WTC11 (cell line): ENCODE results near the gene FLT1. TPM values are rescaled to one million over a fixed set of nuclear protein-coding genes. Genes with fewer than 3 reads are reported as not detected.

ENCODE experiments used
- ATAC-seq: fragments of 200-7000 bp; cut with Tn5 transposase; 2 replicates; pipeline ENCODE4 v1.10.0; 2021; ENCODE audit warnings: mild to moderate bottlenecking, moderate library complexity
- CTCF ChIA-PET: fragments of 300-600 bp; sonication (Branson Sonifier 250); formaldehyde crosslinking; loops from one replicate; lab custom pipeline; 2021; ENCODE audit warnings: antibody characterized with exemption; lab: Charles Lee
- POLR2A ChIA-PET: fragments of 350-600 bp; sonication (Branson Sonifier 250); formaldehyde crosslinking; loops from one replicate; lab custom pipeline; 2021; ENCODE audit warnings: antibody characterized with exemption; lab: Charles Lee
- DNase-seq: peaks from one replicate; pipeline ENCODE4 v3.0.0; 2021; ENCODE audit warnings: low spot score
- H3K27ac Mint-ChIP-seq: 2 replicates; pipeline ENCODE4 v1.8.0; 2021; ENCODE audit warnings: mixed read lengths
- H3K27me3 Mint-ChIP-seq: 2 replicates; pipeline ENCODE4 v1.8.0; 2021; ENCODE audit warnings: low read depth, mild to moderate bottlenecking, moderate library complexity, mixed read lengths
- H3K36me3 Mint-ChIP-seq: 2 replicates; pipeline ENCODE4 v1.8.0; 2021; ENCODE audit warnings: mixed read lengths
- H3K4me1 Mint-ChIP-seq: 2 replicates; pipeline ENCODE4 v1.8.0; 2022; ENCODE audit warnings: mixed read lengths
- H3K4me3 Mint-ChIP-seq: 2 replicates; pipeline ENCODE4 v1.8.0; 2021; ENCODE audit warnings: mild to moderate bottlenecking, moderate library complexity, mixed read lengths
- H3K9me3 Mint-ChIP-seq: 2 replicates; pipeline ENCODE4 v1.8.0; 2021; ENCODE audit warnings: mixed read lengths
- CREB1 ChIP-seq: sonication (generic); formaldehyde crosslinking; IDR thresholded peaks from 2 replicates; pipeline ENCODE4 v1.8.0; 2023; ENCODE audit warnings: mild to moderate bottlenecking, missing genetic modification reagents
- CREM ChIP-seq: sonication (generic); formaldehyde crosslinking; IDR thresholded peaks from 2 replicates; pipeline ENCODE4 v1.8.1; 2022; ENCODE audit warnings: mild to moderate bottlenecking, missing genetic modification reagents, moderate library complexity
- FOXK1 ChIP-seq: sonication (generic); formaldehyde crosslinking; IDR thresholded peaks from 2 replicates; pipeline ENCODE4 v1.8.0; 2022; ENCODE audit warnings: mild to moderate bottlenecking, moderate library complexity, missing genetic modification reagents
- GABPB1 ChIP-seq: sonication (generic); formaldehyde crosslinking; IDR thresholded peaks from 2 replicates; pipeline ENCODE4 v1.8.1; 2023; ENCODE audit warnings: mild to moderate bottlenecking, missing genetic modification reagents
- GTF2I ChIP-seq: fragments of 250-450 bp; sonication (Bioruptor Pico); conservative IDR thresholded peaks from 2 replicates; pipeline ENCODE4 v1.4.0; 2021; ENCODE audit warnings: mild to moderate bottlenecking
- NR1H2 ChIP-seq: sonication (generic); formaldehyde crosslinking; IDR thresholded peaks from 2 replicates; pipeline ENCODE4 v1.9.0; 2021; ENCODE audit warnings: mild to moderate bottlenecking, moderate library complexity, missing genetic modification reagents
- OVOL2 ChIP-seq: fragments of 250-450 bp; sonication (Bioruptor Pico); IDR thresholded peaks from 2 replicates; pipeline ENCODE4 v1.9.0; 2021; ENCODE audit warnings: mild to moderate bottlenecking, borderline replicate concordance
- RELA ChIP-seq: sonication (generic); formaldehyde crosslinking; IDR thresholded peaks from 2 replicates; pipeline ENCODE4 v1.8.1; 2022; ENCODE audit warnings: missing genetic modification reagents, mild to moderate bottlenecking, borderline replicate concordance
- SOX15 ChIP-seq: fragments of 250-450 bp; sonication (Bioruptor Pico); IDR thresholded peaks from 2 replicates; pipeline ENCODE4 v1.9.0; 2021; ENCODE audit warnings: mild to moderate bottlenecking
- SP1 ChIP-seq: sonication (generic); formaldehyde crosslinking; conservative IDR thresholded peaks from 2 replicates; pipeline ENCODE4 v1.8.1; 2022; ENCODE audit warnings: missing genetic modification reagents
- TEAD1 ChIP-seq: sonication (generic); formaldehyde crosslinking; IDR thresholded peaks from 2 replicates; pipeline ENCODE4 v1.8.0; 2022; ENCODE audit warnings: mild to moderate bottlenecking, missing genetic modification reagents
- ZNF232 ChIP-seq: sonication (generic); formaldehyde crosslinking; IDR thresholded peaks from 2 replicates; pipeline ENCODE4 v1.8.0; 2022; ENCODE audit warnings: mild to moderate bottlenecking, missing genetic modification reagents
- ZNF263 ChIP-seq: sonication (generic); formaldehyde crosslinking; IDR thresholded peaks from 2 replicates; pipeline ENCODE4 v1.8.1; 2022; ENCODE audit warnings: low read depth, mild to moderate bottlenecking, moderate library complexity, missing genetic modification reagents
- ZNF396 ChIP-seq: fragments of 250-450 bp; sonication (Bioruptor Pico); IDR thresholded peaks from 2 replicates; pipeline ENCODE4 v1.8.0; 2021; ENCODE audit warnings: mild to moderate bottlenecking, moderate library complexity, borderline replicate concordance
- ZNF416 ChIP-seq: fragments of 250-450 bp; sonication (Bioruptor Pico); IDR thresholded peaks from 2 replicates; pipeline ENCODE4 v1.9.0; 2021; ENCODE audit warnings: mild to moderate bottlenecking, inconsistent platforms
- total RNA-seq: library from RNA; stranded (reverse); gene quantifications from 3 replicates; pipeline ENCODE4 v1.2.3, GENCODE V29; 2021
- TF ChIP-seq, protein P1 (sequence below): fragments of 250-450 bp; sonication (Bioruptor Pico); IDR thresholded peaks from 2 replicates; pipeline ENCODE4 v1.9.0; 2021; ENCODE audit warnings: moderate library complexity, mild to moderate bottlenecking, inconsistent platforms, borderline replicate concordance
- TF ChIP-seq, protein P2 (sequence below): sonication (generic); formaldehyde crosslinking; IDR thresholded peaks from 2 replicates; pipeline ENCODE4 v1.8.1; 2023; ENCODE audit warnings: mild to moderate bottlenecking, missing genetic modification reagents, borderline replicate concordance
- TF ChIP-seq, protein P3 (sequence below): fragments of 250-450 bp; sonication (Bioruptor Pico); IDR thresholded peaks from 2 replicates; pipeline ENCODE4 v1.8.0; 2021; ENCODE audit warnings: mild to moderate bottlenecking
- TF ChIP-seq, protein P4 (sequence below): sonication (generic); formaldehyde crosslinking; IDR thresholded peaks from 2 replicates; pipeline ENCODE4 v1.8.1; 2023; ENCODE audit warnings: mild to moderate bottlenecking, moderate library complexity, missing genetic modification reagents
- TF ChIP-seq, protein P5 (sequence below): sonication (generic); formaldehyde crosslinking; IDR thresholded peaks from 2 replicates; pipeline ENCODE4 v1.8.1; 2023; ENCODE audit warnings: mild to moderate bottlenecking, missing genetic modification reagents
- TF ChIP-seq, protein P6 (sequence below): sonication (generic); formaldehyde crosslinking; IDR thresholded peaks from 2 replicates; pipeline ENCODE4 v1.8.1; 2022; ENCODE audit warnings: low read depth, mild to moderate bottlenecking, moderate library complexity, missing genetic modification reagents, borderline replicate concordance

The FLT1 gene
- total RNA-seq, 1 experiment from 2014 or later: 66.3 TPM

DNA sequence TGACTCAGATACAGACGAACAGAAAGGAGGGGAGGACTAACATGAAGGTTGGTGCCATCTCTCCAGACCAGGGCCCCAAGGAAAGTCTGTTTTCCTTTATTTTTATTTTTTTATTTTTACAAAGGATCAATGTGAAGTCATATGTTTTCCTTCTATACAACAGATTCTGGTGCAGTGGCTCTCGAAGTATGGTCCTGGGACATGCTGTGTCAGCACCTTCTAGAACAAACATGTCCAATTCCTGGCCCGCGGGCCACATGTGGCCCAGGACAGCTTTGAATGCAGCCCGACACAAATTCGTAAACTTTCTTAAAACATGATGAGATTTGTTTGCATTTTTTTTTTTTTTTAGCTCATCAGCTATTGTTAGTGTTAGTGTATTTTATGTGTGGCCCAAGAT lies 174.7 kb downstream of the FLT1 start (continued):
- no peak for TF ChIP-seq ZNF416 (CRISPR knock-in tag)
- TF ChIP-seq, all 79 proteins: peak for 0

DNA sequence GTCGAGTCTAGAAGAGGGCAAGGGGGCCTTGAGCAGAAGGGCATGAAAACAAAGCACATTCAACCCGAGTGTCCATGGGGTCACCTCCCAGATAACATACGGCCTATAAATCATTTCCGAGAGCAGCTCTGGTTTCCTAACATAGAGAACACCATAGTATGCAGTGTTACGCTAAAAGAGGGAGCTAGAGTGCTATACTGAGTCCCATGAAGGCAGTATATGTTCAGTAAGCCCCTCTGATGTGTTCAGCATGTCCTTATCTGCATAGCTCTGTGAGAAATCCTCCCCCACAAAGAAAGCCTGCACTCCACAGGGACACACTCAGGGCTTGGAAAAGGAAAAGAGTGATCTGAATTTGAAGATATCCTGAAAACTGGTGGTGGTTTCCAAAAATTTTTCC lies 175.4 kb downstream of the FLT1 start:
- no peaks in the 10 kb centered on the region for H3K27me3 Mint-ChIP-seq
- no peak overlapping the region for H3K4me3 Mint-ChIP-seq
- no peaks in the 10 kb centered on the region for H3K9me3 Mint-ChIP-seq
- DNase-seq: no peak
- POLR2A ChIA-PET: no interaction called here
- H3K36me3 Mint-ChIP-seq: peaks cover 38% of the 10 kb centered on the region
- peaks cover 3% of the 10 kb centered on the region; the same call in 1 of the 2 replicates for H3K4me1 Mint-ChIP-seq
- no peak overlapping the region; the same call in 1 of the 2 replicates for H3K27ac Mint-ChIP-seq
- CTCF ChIA-PET: interaction anchor here (1.1 kb wide), 1 partner anchor 477 kb away, joined by 3 read pairs; no protein-coding TSS in a partner anchor
- no peak for TF ChIP-seq GABPB1 (CRISPR knock-in tag)
- TF ChIP-seq, protein P1, sequence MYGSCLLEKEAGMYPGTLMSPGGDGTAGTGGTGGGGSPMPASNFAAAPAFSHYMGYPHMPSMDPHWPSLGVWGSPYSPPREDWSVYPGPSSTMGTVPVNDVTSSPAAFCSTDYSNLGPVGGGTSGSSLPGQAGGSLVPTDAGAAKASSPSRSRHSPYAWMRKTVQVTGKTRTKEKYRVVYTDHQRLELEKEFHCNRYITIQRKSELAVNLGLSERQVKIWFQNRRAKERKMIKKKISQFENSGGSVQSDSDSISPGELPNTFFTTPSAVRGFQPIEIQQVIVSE: no peak
- no peak for TF ChIP-seq SP1 (CRISPR knock-in tag)
- TF ChIP-seq SOX15 (CRISPR knock-in tag): no peak
- no peak for TF ChIP-seq GTF2I (CRISPR knock-in tag)
- no peak for TF ChIP-seq NR1H2 (CRISPR knock-in tag)
- TF ChIP-seq, protein P2, sequence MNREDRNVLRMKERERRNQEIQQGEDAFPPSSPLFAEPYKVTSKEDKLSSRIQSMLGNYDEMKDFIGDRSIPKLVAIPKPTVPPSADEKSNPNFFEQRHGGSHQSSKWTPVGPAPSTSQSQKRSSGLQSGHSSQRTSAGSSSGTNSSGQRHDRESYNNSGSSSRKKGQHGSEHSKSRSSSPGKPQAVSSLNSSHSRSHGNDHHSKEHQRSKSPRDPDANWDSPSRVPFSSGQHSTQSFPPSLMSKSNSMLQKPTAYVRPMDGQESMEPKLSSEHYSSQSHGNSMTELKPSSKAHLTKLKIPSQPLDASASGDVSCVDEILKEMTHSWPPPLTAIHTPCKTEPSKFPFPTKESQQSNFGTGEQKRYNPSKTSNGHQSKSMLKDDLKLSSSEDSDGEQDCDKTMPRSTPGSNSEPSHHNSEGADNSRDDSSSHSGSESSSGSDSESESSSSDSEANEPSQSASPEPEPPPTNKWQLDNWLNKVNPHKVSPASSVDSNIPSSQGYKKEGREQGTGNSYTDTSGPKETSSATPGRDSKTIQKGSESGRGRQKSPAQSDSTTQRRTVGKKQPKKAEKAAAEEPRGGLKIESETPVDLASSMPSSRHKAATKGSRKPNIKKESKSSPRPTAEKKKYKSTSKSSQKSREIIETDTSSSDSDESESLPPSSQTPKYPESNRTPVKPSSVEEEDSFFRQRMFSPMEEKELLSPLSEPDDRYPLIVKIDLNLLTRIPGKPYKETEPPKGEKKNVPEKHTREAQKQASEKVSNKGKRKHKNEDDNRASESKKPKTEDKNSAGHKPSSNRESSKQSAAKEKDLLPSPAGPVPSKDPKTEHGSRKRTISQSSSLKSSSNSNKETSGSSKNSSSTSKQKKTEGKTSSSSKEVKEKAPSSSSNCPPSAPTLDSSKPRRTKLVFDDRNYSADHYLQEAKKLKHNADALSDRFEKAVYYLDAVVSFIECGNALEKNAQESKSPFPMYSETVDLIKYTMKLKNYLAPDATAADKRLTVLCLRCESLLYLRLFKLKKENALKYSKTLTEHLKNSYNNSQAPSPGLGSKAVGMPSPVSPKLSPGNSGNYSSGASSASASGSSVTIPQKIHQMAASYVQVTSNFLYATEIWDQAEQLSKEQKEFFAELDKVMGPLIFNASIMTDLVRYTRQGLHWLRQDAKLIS (CRISPR knock-in tag): no peak
- TF ChIP-seq, protein P3, sequence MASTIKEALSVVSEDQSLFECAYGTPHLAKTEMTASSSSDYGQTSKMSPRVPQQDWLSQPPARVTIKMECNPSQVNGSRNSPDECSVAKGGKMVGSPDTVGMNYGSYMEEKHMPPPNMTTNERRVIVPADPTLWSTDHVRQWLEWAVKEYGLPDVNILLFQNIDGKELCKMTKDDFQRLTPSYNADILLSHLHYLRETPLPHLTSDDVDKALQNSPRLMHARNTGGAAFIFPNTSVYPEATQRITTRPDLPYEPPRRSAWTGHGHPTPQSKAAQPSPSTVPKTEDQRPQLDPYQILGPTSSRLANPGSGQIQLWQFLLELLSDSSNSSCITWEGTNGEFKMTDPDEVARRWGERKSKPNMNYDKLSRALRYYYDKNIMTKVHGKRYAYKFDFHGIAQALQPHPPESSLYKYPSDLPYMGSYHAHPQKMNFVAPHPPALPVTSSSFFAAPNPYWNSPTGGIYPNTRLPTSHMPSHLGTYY (CRISPR knock-in tag): no peak
- no peak for TF ChIP-seq TEAD1 (CRISPR knock-in tag)
- TF ChIP-seq, protein P4, sequence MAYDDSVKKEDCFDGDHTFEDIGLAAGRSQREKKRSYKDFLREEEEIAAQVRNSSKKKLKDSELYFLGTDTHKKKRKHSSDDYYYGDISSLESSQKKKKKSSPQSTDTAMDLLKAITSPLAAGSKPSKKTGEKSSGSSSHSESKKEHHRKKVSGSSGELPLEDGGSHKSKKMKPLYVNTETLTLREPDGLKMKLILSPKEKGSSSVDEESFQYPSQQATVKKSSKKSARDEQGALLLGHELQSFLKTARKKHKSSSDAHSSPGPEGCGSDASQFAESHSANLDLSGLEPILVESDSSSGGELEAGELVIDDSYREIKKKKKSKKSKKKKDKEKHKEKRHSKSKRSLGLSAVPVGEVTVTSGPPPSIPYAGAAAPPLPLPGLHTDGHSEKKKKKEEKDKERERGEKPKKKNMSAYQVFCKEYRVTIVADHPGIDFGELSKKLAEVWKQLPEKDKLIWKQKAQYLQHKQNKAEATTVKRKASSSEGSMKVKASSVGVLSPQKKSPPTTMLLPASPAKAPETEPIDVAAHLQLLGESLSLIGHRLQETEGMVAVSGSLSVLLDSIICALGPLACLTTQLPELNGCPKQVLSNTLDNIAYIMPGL (CRISPR knock-in tag): no peak
- no peak for TF ChIP-seq CREB1 (CRISPR knock-in tag)
- no peak for TF ChIP-seq ZNF396 (CRISPR knock-in tag)
- no peak for TF ChIP-seq CREM (CRISPR knock-in tag)
- TF ChIP-seq ZNF232 (CRISPR knock-in tag): no peak
- TF ChIP-seq, protein P5, sequence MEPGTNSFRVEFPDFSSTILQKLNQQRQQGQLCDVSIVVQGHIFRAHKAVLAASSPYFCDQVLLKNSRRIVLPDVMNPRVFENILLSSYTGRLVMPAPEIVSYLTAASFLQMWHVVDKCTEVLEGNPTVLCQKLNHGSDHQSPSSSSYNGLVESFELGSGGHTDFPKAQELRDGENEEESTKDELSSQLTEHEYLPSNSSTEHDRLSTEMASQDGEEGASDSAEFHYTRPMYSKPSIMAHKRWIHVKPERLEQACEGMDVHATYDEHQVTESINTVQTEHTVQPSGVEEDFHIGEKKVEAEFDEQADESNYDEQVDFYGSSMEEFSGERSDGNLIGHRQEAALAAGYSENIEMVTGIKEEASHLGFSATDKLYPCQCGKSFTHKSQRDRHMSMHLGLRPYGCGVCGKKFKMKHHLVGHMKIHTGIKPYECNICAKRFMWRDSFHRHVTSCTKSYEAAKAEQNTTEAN (CRISPR knock-in tag): no peak
- TF ChIP-seq FOXK1 (CRISPR knock-in tag): no peak
- TF ChIP-seq ZNF263 (CRISPR knock-in tag): no peak
- no peak for TF ChIP-seq RELA (CRISPR knock-in tag)
- TF ChIP-seq OVOL2 (CRISPR knock-in tag): no peak
- TF ChIP-seq, protein P6, sequence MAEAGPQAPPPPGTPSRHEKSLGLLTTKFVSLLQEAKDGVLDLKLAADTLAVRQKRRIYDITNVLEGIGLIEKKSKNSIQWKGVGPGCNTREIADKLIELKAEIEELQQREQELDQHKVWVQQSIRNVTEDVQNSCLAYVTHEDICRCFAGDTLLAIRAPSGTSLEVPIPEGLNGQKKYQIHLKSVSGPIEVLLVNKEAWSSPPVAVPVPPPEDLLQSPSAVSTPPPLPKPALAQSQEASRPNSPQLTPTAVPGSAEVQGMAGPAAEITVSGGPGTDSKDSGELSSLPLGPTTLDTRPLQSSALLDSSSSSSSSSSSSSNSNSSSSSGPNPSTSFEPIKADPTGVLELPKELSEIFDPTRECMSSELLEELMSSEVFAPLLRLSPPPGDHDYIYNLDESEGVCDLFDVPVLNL (CRISPR knock-in tag): no peak
- no peak for ATAC-seq
